ENCODE measurements around the gene UGT1A9. TPM values are rescaled to one million over a fixed set of nuclear protein-coding genes. Genes with fewer than 3 reads are reported as not detected.

UGT1A9 gene
- total and polyA plus RNA-seq, 2 of the 4 experiments (the other 2 are of a cell fraction), result not detected

DNA sequence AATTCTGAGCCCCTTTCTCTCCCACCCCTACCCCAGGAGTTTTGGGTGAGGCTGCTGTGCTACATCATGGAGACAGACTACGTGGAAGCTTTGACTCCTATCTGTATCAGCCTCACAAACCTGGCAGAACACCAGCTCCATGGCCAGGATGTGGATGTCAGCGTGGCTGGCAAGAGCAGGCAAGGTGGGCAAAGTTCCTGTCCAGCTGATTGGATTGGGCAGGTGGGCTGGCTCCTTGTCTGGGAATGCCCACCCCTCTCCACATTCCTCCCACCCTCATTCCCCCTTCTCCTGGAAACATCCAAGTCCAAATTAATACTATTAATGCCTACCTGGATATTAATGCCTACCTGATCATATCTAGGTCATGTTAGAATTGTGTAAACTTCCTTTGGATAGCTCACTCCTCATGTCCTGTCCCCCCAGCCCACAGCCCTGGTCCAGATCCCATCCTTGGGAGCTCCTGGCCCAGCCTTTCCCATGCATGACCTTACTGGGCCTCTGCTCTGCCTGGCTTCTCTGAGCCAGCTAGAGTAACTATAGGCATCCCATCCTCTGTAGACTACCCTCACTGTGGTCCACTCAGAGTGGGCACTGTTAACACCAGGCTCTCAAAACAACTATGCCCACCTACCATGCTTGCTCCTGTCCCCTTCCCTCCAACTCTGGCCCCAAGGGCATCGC lies 130.6 kb downstream of the UGT1A9 start:
- POLR2A ChIA-PET (ENCODE audit: unreplicated experiment), result no interaction called here
- Histone ChIP-seq H3K18ac (ENCODE audit: low read depth, low read length) (no peak overlapping the region), H3K27me3 (ENCODE audit: control insufficient read depth, insufficient read depth, low read length) (peaks cover 19% of the 10 kb centered on the region)

More for the DNA sequence above, 130.6 kb downstream of the UGT1A9 start:
- Histone ChIP-seq H2BK20ac (ENCODE audit: low read depth, low read length) (no peak overlapping the region), H4K5ac (ENCODE audit: low read depth, low read length) (no peak overlapping the region), H2BK5ac (ENCODE audit: low read depth, low read length, poor library complexity, severe bottlenecking) (no peak overlapping the region), H3K79me1 (ENCODE audit: low read depth in 1 of 2, low read length in 2 of 2) (no peaks in the 10 kb centered on the region), H3K9ac (ENCODE audit: low read depth, low read length) (no peak overlapping the region), H3K9me3 (ENCODE audit: control insufficient read depth, insufficient read depth, low read length) (no peaks in the 10 kb centered on the region; the same call in 1 of the 2 replicates), H3K4ac (ENCODE audit: low read depth, low read length) (no peak overlapping the region), H4K20me1 (ENCODE audit: insufficient read depth, low read length) (no peaks in the 10 kb centered on the region), H3K27ac (ENCODE audit: insufficient read depth, low read length) (no peak overlapping the region), H4K8ac (ENCODE audit: low read depth in 2 of 2, low read length in 2 of 2) (no peak overlapping the region), H3K4me2 (ENCODE audit: low read depth, low read length) (no peak overlapping the region), H3K56ac (ENCODE audit: extremely low read depth, insufficient read depth, low read length) (no peak overlapping the region), H3K9me1 (ENCODE audit: insufficient read depth, low read length) (no peaks in the 10 kb centered on the region), H3K4me3 (ENCODE audit: insufficient read depth, low read depth, low read length) (no peak overlapping the region), H2BK15ac (ENCODE audit: low read depth, low read length) (no peak overlapping the region), H3K4me1 (ENCODE audit: control insufficient read depth, insufficient read depth, low read length) (no peaks in the 10 kb centered on the region), H2AFZ (replicated peaks; ENCODE audit: low read length, poor library complexity) (no peak overlapping the region), H3K14ac (replicated peaks; ENCODE audit: low read depth, low read length) (no peak overlapping the region), H2AK5ac (ENCODE audit: low read depth, low read length) (no peak overlapping the region), H2BK120ac (ENCODE audit: low read depth, low read length) (no peak overlapping the region), H3K36me3 (ENCODE audit: control insufficient read depth, insufficient read depth, low read length) (no peaks in the 10 kb centered on the region), H4K91ac (ENCODE audit: insufficient read depth, low read depth, low read length) (no peak overlapping the region), H2AK9ac (replicated peaks; ENCODE audit: low read depth, low read length, poor library complexity) (no peak overlapping the region), H3K23ac (ENCODE audit: low read depth, low read length) (no peak overlapping the region)
- DNase-seq (no peak), ATAC-seq (ENCODE audit: low read depth) (no peak)
- in situ Hi-C loops (cut with MboI; ENCODE audit: low sequenced_read_pairs) (no loop called here), intact Hi-C loops (cut with micrococcal nuclease) (no loop called here), dilution Hi-C loops (cut with HindIII; ENCODE audit: low sequenced_read_pairs, unreplicated experiment) (no loop called here)
- no TSS peak for BruUV-seq (replicated peaks)
- CTCF ChIA-PET, result no interaction called here
- WGBS, 2 experiments (ENCODE audit: extremely low coverage in 2 of 2, insufficient read length in 1 of 2), result no CpG with 5 or more reads among the region's 3 CpGs
- TF ChIP-seq, protein P1, sequence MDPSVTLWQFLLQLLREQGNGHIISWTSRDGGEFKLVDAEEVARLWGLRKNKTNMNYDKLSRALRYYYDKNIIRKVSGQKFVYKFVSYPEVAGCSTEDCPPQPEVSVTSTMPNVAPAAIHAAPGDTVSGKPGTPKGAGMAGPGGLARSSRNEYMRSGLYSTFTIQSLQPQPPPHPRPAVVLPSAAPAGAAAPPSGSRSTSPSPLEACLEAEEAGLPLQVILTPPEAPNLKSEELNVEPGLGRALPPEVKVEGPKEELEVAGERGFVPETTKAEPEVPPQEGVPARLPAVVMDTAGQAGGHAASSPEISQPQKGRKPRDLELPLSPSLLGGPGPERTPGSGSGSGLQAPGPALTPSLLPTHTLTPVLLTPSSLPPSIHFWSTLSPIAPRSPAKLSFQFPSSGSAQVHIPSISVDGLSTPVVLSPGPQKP (IDR thresholded peaks at IDR 0.05; ENCODE audit: borderline replicate concordance, low read depth, low read length), result no peak
- TF ChIP-seq CHD1 (IDR thresholded peaks at IDR 0.05; ENCODE audit: low read depth, low read length), result no peak
